RWPE1 (cell line): ENCODE data around the gene BAG5.
A peak's percentile ranks its signal among the peaks of the same experiment; 100 is the strongest.
"Not testable (repeated sequence)": the region's sequence is repeated elsewhere in the genome, so short reads cannot be mapped to it uniquely, and the experiment has no call there.

ENCODE experiments used
- CTCF ChIA-PET: fragments of 350-600 bp; sonication (Branson Sonifier 250); formaldehyde crosslinking; extraction: SDS; loops from one replicate; lab custom pipeline; 2021; lab: Yijun Ruan, JAX
- POLR2A ChIA-PET: fragments of 400-600 bp; formaldehyde crosslinking; extraction: SDS; loops from one replicate; lab custom pipeline; 2020; ENCODE audit warnings: antibody characterized with exemption; ENCODE audit not compliant: low non-redundant PET; lab: Yijun Ruan, JAX
- DNase-seq: peaks from one replicate; pipeline ENCODE4 v3.0.0; 2012; ENCODE audit warnings: low spot score
- H3K27ac ChIP-seq: fragments of 450-650 bp; 2 replicates; pipeline ENCODE4 v1.5.1; 2017
- TF ChIP-seq, protein P1 (sequence below): fragments of 450-650 bp; conservative IDR thresholded peaks from 2 replicates; pipeline ENCODE4 v1.5.1; 2017; ENCODE audit warnings: low read depth, mild to moderate bottlenecking

The BAG5 gene

DNA sequence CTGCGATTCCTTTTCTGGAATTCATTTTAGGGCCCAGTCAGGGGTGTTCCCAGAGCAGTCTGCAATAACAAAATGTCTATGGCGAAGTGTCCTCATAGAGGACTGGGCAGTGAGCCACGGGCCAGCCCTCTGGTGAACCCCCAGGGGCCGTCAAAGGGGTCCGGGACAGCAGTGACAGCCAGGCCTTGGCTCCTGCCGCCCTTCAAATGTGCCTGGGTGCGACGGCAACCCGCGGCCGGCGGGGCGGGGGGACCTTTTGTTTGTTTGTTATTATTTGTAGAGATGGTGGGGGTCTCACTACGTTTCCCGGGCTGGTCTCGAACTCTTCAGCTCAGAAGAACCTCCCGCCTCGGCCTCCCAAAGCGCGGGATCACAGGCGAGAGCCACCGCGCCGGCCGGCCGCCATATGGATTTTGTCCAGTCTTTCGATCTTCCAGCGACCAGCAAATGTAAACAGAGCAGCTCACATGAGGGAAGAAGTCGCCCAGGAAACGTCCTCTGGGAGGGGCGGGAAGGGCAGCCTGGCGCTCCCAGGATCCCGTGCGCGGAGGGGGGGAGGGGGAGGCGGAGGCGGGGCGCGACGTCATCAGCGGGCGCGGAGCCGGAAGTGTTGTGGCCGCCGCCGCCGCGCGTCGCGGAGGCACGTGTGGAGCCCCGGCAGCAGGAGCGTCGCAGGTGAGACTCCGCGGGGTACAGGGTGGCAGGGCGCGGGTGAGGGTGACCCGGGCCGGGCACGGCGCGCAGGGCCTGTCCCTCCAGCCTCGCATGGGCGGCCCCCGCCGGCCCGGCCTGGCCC, 33.7 kb downstream of the BAG5 start, which contains the start of gene TRMT61A:
TSS of gene TRMT61A (plus strand) at position 610 of the 796 bp plus-strand sequence. CDS start 783 bp downstream, outside the sequence.
- POLR2A ChIA-PET, result interaction anchor here (0.6 to 1.2 kb wide), 2 partner anchors 12 to 19 kb away, joined by 4 to 7 read pairs; no protein-coding TSS in a partner anchor
- CTCF ChIA-PET, result interaction anchor here (0.6 to 3.1 kb wide), 4 partner anchors 10 to 1205 kb away, joined by 3 to 17 read pairs (median 5); no protein-coding TSS in a partner anchor
- peak; percentile 96 for DNase-seq
- TF ChIP-seq, protein P1, sequence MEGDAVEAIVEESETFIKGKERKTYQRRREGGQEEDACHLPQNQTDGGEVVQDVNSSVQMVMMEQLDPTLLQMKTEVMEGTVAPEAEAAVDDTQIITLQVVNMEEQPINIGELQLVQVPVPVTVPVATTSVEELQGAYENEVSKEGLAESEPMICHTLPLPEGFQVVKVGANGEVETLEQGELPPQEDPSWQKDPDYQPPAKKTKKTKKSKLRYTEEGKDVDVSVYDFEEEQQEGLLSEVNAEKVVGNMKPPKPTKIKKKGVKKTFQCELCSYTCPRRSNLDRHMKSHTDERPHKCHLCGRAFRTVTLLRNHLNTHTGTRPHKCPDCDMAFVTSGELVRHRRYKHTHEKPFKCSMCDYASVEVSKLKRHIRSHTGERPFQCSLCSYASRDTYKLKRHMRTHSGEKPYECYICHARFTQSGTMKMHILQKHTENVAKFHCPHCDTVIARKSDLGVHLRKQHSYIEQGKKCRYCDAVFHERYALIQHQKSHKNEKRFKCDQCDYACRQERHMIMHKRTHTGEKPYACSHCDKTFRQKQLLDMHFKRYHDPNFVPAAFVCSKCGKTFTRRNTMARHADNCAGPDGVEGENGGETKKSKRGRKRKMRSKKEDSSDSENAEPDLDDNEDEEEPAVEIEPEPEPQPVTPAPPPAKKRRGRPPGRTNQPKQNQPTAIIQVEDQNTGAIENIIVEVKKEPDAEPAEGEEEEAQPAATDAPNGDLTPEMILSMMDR, result no peak
- peak within 1 kb of the TSS; percentile 100 for H3K27ac ChIP-seq

DNA sequence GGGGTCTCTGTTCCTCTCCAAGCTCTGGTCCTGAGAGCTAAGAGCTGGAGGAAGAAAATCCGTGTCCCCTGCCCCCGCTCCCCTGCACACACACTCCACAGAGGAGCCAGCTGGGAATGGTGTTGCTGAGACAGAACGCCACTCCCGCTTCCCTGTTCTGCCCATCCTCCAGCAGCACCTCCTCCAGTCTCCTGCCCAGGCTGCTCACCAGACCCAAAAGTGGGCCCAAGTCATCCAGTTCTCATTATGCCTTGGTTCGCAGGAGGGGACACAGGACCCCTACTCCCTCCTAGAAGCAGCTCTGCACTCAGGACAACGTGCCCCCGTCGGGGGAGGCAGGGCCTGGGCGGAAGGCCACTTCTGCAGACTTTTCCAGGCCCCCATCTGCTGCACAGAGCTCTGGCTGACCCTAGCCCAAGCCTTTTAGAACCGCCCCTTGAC, 34.3 kb downstream of the BAG5 start:
- TF ChIP-seq, protein P1, result no peak
- CTCF ChIA-PET, result interaction anchor here (0.6 to 3.1 kb wide), 2 partner anchors 9 to 450 kb away, joined by 7 to 17 read pairs; no protein-coding TSS in a partner anchor
- H3K27ac ChIP-seq, result peak overlapping the region; percentile 100
- POLR2A ChIA-PET, result interaction anchor here (0.6 kb wide), 1 partner anchor 20 kb away, joined by 4 read pairs; no protein-coding TSS in a partner anchor
- DNase-seq, result no peak

DNA sequence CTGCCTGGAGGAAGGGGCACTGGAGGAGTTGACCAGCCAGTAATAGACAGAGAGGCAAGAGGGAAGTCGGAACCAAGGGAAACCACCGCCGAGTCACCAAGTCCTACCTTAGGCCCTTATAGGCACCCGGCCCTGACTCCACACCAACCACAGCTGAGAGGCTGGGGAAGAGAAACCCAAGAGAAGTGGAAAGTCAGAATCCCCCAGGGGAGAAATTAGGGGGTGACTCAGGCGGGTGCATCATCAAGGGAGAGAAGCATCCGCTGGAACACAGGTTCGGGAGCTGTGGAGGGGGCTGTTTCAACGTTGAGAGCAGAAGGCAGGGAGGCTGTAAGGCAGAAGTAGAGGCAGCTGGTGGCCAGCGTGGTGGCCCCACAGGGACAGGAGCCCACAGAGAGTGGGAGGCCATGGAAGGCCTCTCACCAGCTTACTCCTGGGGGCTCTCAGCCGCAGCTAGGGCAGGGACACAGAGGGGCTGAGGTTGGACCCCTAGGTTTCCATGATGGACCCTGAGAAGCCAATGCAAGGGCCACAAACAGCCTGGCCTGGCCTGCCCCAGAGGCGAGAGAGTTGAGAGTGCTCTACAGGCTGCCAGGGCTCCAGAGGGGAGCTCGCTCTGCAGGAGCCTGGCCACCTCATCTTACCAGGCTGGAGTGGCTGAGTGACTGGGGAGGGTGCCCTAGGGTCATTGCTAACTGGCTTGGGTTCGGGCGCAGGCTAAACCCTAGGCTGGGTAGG, 34.9 kb downstream of the BAG5 start:
- DNase-seq, result no peak
- ChIA-PET POLR2A (interaction anchor here (1.0 kb wide), 1 partner anchor 14 kb away, joined by 3 read pairs; no protein-coding TSS in a partner anchor), CTCF (interaction anchor here (1.0 to 3.1 kb wide), 2 partner anchors 9 kb away, joined by 3 to 17 read pairs; no protein-coding TSS in a partner anchor)
- TF ChIP-seq, protein P1, result no peak
- peak overlapping the region; percentile 100 for H3K27ac ChIP-seq

DNA sequence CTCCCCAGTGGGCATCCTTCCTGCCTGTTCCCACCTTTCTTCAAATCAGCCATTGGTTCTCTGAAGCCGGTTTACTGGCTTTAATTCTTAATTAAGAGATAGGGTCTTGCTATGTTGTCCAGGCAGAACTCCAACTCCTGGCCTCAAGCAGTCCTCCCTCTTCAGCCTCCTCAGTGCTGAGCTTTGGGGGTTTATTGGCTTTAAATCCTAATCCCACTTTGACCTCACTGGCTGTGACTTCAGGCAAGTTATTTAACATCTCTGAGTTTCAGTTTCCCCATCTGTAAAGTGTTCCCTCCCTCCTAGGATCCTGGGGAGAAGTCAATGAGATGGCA, 35.6 kb downstream of the BAG5 start:
- POLR2A ChIA-PET, result interaction anchor here (1.0 kb wide), 1 partner anchor 14 kb away, joined by 3 read pairs; no protein-coding TSS in a partner anchor
- TF ChIP-seq, protein P1, result no peak
- CTCF ChIA-PET, result interaction anchor here (1.0 kb wide), 1 partner anchor 8 kb away, joined by 3 read pairs; no protein-coding TSS in a partner anchor
- peak overlapping the region; percentile 100 for H3K27ac ChIP-seq
- no peak for DNase-seq

DNA sequence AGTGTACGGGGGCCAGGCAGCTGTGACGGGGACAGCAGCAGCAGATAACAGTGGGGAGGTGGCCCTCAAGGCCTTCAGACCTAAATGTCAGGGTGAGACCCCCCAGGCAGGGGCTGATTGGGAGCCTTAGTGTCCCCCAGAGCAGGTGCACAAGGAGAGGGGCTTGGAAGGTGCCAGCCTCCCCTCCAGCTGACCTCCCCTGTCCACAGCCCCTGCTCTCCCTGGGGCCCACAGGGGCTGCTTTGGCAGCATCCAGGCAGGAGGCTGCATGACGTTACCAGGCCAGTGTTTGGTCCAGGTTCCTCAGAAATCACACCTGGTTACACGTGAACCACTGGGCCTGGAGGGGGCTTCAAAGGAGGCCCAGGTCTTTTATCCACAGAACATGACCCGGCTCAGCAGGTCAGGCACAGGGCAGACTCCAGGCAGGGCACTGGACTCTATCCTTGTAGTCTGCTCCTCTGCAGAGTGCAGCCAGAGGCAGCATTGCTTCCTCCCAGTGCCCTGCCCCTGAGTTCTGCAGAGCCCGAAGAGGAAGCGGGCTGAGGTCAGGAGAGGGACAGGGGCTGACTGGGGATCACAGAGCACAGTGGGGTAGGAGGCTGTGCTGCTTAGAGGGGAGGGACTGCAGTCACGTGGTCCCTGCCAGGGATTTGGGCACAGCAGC, 36.1 kb downstream of the BAG5 start:
- peak overlapping the region; percentile 100 for H3K27ac ChIP-seq
- POLR2A ChIA-PET, result no interaction called here
- CTCF ChIA-PET, result interaction anchor here (1.0 kb wide), 1 partner anchor 8 kb away, joined by 3 read pairs; no protein-coding TSS in a partner anchor
- no peak for DNase-seq
- TF ChIP-seq, protein P1, result no peak

DNA sequence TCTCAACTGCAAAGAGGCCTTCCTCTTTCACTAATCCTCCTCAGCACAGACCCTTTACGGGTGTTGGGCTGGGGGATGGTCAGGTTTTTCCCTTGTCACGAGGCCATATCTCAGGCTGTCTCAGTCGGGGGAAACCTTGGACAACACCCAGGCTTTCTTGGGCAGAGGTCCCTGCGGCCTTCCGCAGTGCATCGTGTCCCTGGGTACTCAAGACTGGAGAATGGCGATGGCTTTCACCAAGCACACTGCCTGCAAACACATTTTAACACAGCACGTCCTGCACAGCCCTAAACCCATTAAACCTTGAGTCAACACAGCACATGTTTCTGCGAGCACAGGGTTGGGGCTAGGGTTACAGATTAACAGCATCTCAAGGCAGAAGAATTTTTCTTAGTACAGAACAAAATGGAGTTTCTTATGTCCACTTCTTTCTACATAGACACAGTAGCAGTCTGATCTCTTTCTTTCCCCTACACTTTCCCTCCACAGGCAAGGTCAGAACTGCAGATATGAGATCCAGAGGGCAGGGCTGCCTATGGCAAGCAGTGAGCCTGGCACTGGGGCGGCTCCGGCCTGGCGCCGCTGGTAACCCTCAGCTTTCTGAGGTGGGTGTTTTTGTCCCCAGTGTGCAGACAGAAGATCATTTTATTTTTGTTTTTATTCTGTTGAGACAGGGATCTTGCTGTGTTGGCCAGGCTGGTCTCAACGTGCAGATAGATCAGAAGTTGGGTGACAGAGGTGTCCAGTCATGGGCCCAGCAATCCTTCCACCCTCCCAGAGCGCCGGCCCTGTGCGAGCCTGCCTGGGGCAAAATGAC, 36.8 kb downstream of the BAG5 start:
- POLR2A ChIA-PET, CTCF ChIA-PET, DNase-seq: not testable (repeated sequence)
- H3K27ac ChIP-seq, result peak overlapping the region; percentile 100
